Vagina (tissue), 2 donors: Measurements from ENCODE around the gene SECISBP2L.

ENCODE experiments used
- CTCF ChIP-seq, 3 experiments: fragments of 450-650 bp in 2 of 3; fragments of 200-600 bp in 1 of 3; sonication (generic) in 1 of 3; IDR thresholded peaks; one replicate each; pipeline ENCODE4 v1.5.1; 2017 to 2019; ENCODE audit warnings: antibody characterized with exemption in 3 of 3, mild to moderate bottlenecking in 2 of 3, moderate library complexity in 2 of 3
- POLR2A ChIP-seq, 2 donors: fragments of 450-650 bp; IDR thresholded peaks; one replicate each; pipeline ENCODE4 v1.6.1; 2017; ENCODE audit warnings: antibody characterized with exemption in 2 of 2, mild to moderate bottlenecking in 2 of 2, moderate library complexity in 2 of 2

GRCh38 chr15:48992545-48992944 lies 53.7 kb downstream of the SECISBP2L start:
- TF ChIP-seq CTCF (IDR thresholded peaks at IDR 0.05) = no peak
- TF ChIP-seq POLR2A (IDR thresholded peaks at IDR 0.05) = no peak
